Measurements from ENCODE around the gene GFRA3.

Gene GFRA3

GRCh38 chr5:138230261-138230660, 44.2 kb downstream of the GFRA3 start:
- Histone ChIP-seq H3K4me3 (replicated peaks; ENCODE audit: insufficient read depth, low read length) (no peak overlapping the region), H3K27ac (replicated peaks) (no peak overlapping the region), H3K27me3 (ENCODE audit: insufficient read depth, poor library complexity, severe bottlenecking) (no peaks in the 10 kb centered on the region)
- TF ChIP-seq SPI1 (IDR thresholded peaks at IDR 0.05; ENCODE audit: borderline replicate concordance, low read depth): no peak
- TF ChIP-seq REST (IDR thresholded peaks at IDR 0.05; ENCODE audit: insufficient replicate concordance, low read depth): no peak
- TF ChIP-seq POLR2AphosphoS5 (IDR thresholded peaks at IDR 0.05; ENCODE audit: low read depth): no peak
- no peak for TF ChIP-seq GABPA (IDR thresholded peaks at IDR 0.05; ENCODE audit: low read depth)
- TF ChIP-seq CTCF (IDR thresholded peaks at IDR 0.05; ENCODE audit: insufficient read depth, low read length): no peak
- no peak for DNase-seq (ENCODE audit: low read depth in 1 of 2, low spot score in 1 of 2)

GRCh38 chr5:138229387-138229786, 45.0 kb downstream of the GFRA3 start:
- Histone ChIP-seq H3K27me3 (ENCODE audit: insufficient read depth, poor library complexity, severe bottlenecking) (no peaks in the 10 kb centered on the region), H3K4me3 (replicated peaks; ENCODE audit: insufficient read depth, low read length) (no peak overlapping the region), H3K27ac (replicated peaks) (no peak overlapping the region)
- no peak for DNase-seq (ENCODE audit: low read depth in 1 of 2, low spot score in 1 of 2)
- TF ChIP-seq CTCF (IDR thresholded peaks at IDR 0.05; ENCODE audit: insufficient read depth, low read length): no peak
- TF ChIP-seq REST (IDR thresholded peaks at IDR 0.05; ENCODE audit: insufficient replicate concordance, low read depth): no peak
- TF ChIP-seq POLR2AphosphoS5 (IDR thresholded peaks at IDR 0.05; ENCODE audit: low read depth): no peak
- TF ChIP-seq GABPA (IDR thresholded peaks at IDR 0.05; ENCODE audit: low read depth): no peak
- TF ChIP-seq SPI1 (IDR thresholded peaks at IDR 0.05; ENCODE audit: borderline replicate concordance, low read depth): no peak

DNA sequence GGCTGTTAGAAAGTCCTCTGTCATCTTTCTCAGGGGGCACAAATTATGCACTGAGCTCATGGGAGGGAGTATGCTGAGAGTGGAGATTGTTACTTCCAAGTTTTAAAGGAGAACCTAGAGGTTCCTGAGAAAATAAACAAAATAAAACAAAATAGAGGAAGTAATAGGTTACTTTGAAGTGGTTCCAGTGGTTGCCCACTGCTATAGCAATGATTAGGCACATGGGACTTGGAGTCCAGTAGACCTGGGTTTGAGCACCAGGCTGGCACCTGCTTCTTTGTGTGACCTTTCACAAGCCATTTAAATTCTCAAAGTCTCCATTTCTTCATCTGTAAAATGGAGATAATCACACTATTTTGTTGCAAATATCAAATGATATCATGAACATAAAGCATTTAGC, 47.5 kb downstream of the GFRA3 start:
- DNase-seq (ENCODE audit: low read depth in 1 of 2, low spot score in 1 of 2): no peak
- Histone ChIP-seq H3K4me3 (replicated peaks; ENCODE audit: insufficient read depth, low read length) (no peak overlapping the region), H3K27ac (replicated peaks) (no peak overlapping the region), H3K27me3 (ENCODE audit: insufficient read depth, poor library complexity, severe bottlenecking) (no peaks in the 10 kb centered on the region)
- no peak for TF ChIP-seq SPI1 (IDR thresholded peaks at IDR 0.05; ENCODE audit: borderline replicate concordance, low read depth)
- TF ChIP-seq REST (IDR thresholded peaks at IDR 0.05; ENCODE audit: insufficient replicate concordance, low read depth): no peak
- TF ChIP-seq POLR2AphosphoS5 (IDR thresholded peaks at IDR 0.05; ENCODE audit: low read depth): no peak
- TF ChIP-seq CTCF (IDR thresholded peaks at IDR 0.05; ENCODE audit: insufficient read depth, low read length): no peak
- TF ChIP-seq GABPA (IDR thresholded peaks at IDR 0.05; ENCODE audit: low read depth): no peak
